Kidney epithelial cell (primary cell): ENCODE measurements around the gene DUSP22. TPM values are rescaled to one million over a fixed set of nuclear protein-coding genes. Genes with fewer than 3 reads are reported as not detected.

Experiments
- DNase-seq: peaks from one replicate; pipeline ENCODE4 v3.0.0-alpha.2; 2010; ENCODE audit warnings: low read depth
- H3K27me3 ChIP-seq: 2 replicates; pipeline ENCODE4 v1.6.0; 2011; ENCODE audit warnings: low read length; ENCODE audit not compliant: control insufficient read depth, insufficient read depth
- H3K36me3 ChIP-seq: 2 replicates; pipeline ENCODE4 v1.5.1; 2011; ENCODE audit warnings: low read length; ENCODE audit not compliant: control insufficient read depth, insufficient read depth
- H3K4me3 ChIP-seq: 2 replicates; pipeline ENCODE4 v1.5.1; 2011; ENCODE audit warnings: low read depth, mild to moderate bottlenecking, control low read depth, low read length
- total RNA-seq: library from RNA; depleted of rRNA; stranded (reverse); fragments of >200 nt; gene quantifications from 2 replicates; pipeline ENCODE4 v1.2.3, GENCODE V29; 2015
- TF ChIP-seq, protein P1 (sequence below): IDR thresholded peaks from 2 replicates; pipeline ENCODE4 v1.5.1; 2011; ENCODE audit warnings: mild to moderate bottlenecking, moderate library complexity, low read length, control low read depth, inconsistent platforms; ENCODE audit not compliant: insufficient read depth, poor library complexity, severe bottlenecking

DUSP22 gene
- total RNA-seq, 1 donor from 2014 or later: 35.9 TPM

DNA sequence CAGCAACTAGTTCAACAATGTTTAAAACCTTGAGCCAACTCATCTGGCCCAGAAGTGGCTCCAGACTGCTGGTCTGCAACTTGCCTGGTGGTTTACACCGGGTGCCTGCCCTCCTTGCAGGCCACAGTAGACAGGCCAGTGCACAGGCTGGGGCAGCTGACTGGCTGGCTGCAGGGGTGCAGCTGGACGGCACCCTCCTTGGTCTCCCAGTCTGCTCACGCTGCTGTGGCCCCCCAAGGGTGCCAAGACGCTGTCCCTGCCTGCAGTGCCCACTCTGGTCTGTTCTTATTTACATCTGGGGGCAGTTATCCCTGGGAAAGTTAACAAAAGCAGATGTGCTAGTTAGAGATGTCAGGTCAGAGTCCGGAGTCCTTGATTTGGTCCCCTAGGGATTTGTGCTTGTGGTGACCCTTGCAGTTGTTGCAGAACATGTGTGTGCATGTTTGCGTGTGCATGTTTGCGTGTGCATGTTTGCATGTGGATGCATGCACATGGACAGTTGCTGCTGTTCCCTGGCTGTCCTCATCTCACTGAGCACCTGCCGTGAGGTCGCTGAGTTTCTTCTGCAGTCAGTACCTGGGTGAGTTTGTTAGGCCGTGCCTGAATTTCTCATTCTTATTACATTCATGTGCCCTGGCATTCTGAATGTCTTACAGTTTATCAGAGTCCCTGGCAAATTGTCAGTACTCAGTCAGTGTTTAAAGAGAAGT, 51.1 kb downstream of the DUSP22 start:
- H3K4me3 ChIP-seq: no peak overlapping the region
- H3K36me3 ChIP-seq: no peaks in the 10 kb centered on the region
- H3K27me3 ChIP-seq: no peaks in the 10 kb centered on the region
- no peak for DNase-seq
- TF ChIP-seq, protein P1, sequence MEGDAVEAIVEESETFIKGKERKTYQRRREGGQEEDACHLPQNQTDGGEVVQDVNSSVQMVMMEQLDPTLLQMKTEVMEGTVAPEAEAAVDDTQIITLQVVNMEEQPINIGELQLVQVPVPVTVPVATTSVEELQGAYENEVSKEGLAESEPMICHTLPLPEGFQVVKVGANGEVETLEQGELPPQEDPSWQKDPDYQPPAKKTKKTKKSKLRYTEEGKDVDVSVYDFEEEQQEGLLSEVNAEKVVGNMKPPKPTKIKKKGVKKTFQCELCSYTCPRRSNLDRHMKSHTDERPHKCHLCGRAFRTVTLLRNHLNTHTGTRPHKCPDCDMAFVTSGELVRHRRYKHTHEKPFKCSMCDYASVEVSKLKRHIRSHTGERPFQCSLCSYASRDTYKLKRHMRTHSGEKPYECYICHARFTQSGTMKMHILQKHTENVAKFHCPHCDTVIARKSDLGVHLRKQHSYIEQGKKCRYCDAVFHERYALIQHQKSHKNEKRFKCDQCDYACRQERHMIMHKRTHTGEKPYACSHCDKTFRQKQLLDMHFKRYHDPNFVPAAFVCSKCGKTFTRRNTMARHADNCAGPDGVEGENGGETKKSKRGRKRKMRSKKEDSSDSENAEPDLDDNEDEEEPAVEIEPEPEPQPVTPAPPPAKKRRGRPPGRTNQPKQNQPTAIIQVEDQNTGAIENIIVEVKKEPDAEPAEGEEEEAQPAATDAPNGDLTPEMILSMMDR: no peak

GRCh38 chr6:343960-344815, 51.9 kb downstream of the DUSP22 start:
- H3K4me3 ChIP-seq: no peak overlapping the region
- H3K27me3 ChIP-seq: no peaks in the 10 kb centered on the region
- no peaks in the 10 kb centered on the region for H3K36me3 ChIP-seq
- TF ChIP-seq, protein P1: no peak
- no peak for DNase-seq

GRCh38 chr6:344816-345340, 52.6 kb downstream of the DUSP22 start:
- no peaks in the 10 kb centered on the region for H3K27me3 ChIP-seq
- TF ChIP-seq, protein P1: no peak
- no peak for DNase-seq
- H3K36me3 ChIP-seq: no peaks in the 10 kb centered on the region
- H3K4me3 ChIP-seq: no peak overlapping the region

DNA sequence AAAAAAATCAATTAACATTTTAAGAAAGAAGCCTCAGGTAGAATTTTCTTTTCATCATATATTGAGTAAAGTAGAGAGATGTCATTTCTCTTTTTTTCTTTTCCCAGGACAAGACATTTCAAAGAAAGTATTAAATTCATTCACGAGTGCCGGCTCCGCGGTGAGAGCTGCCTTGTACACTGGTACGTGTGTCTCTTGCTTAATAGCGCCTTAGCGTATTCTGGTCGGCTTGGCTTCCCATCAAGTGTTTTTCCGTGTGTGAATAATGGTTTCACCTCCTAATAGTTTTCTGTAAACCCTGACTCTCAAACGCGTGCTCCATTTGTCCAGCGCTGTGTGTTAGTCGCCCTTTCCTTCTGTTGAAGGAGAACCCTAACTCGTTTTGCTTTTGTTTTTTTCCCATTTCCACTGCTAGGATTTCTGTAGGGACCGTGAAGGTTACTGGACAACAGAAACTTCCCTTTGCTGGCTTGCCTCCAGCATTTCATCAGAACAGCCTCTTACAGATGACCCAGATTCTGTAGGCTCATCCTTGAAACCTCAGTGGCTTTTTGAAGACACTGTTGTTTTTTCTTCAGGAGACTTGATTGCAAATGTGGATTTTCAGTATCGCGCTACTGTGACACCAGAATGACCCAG, 53.6 kb downstream of the DUSP22 start:
- DNase-seq: no peak
- TF ChIP-seq, protein P1: no peak
- no peaks in the 10 kb centered on the region for H3K36me3 ChIP-seq
- H3K4me3 ChIP-seq: no peak overlapping the region
- no peaks in the 10 kb centered on the region for H3K27me3 ChIP-seq

GRCh38 chr6:346386-347030, 54.2 kb downstream of the DUSP22 start:
- TF ChIP-seq, protein P1: no peak
- Histone ChIP-seq H3K4me3 (no peak overlapping the region), H3K36me3 (no peaks in the 10 kb centered on the region), H3K27me3 (no peaks in the 10 kb centered on the region)
- no peak for DNase-seq
